GM18868 (cell line): ENCODE data around the gene IMPDH1.

Experiments
- ATAC-seq: cut with Tn5 transposase; IDR thresholded peaks from one replicate; pipeline ENCODE4 v1.9.1; 2021; ENCODE audit warnings: mild to moderate bottlenecking, moderate library complexity; ENCODE audit not compliant: unreplicated experiment

IMPDH1 gene

GRCh38 chr7:128363261-128363721, 46.5 kb downstream of the IMPDH1 start:
- no peak for ATAC-seq

- ATAC-seq: no peak
These were observed 47.1 kb downstream of the IMPDH1 start for GRCh38 chr7:128362670-128363069.

- no peak for ATAC-seq
These were observed 48.1 kb downstream of the IMPDH1 start, which contains the start of gene PRRT4 for GRCh38 chr7:128361411-128362379. PRRT4 (minus strand) TSS chr7:128361690.

GRCh38 chr7:128360359-128360678, 49.5 kb downstream of the IMPDH1 start:
- no peak for ATAC-seq

GRCh38 chr7:128359939-128360338, 49.8 kb downstream of the IMPDH1 start:
- ATAC-seq: no peak

- no peak for ATAC-seq
These were observed 50.4 kb downstream of the IMPDH1 start for GRCh38 chr7:128359336-128359735.

GRCh38 chr7:128358233-128358632, 51.5 kb downstream of the IMPDH1 start:
- no peak for ATAC-seq

GRCh38 chr7:128357217-128357613, 52.6 kb downstream of the IMPDH1 start:
- no peak for ATAC-seq

GRCh38 chr7:128356546-128357216, 53.1 kb downstream of the IMPDH1 start:
- ATAC-seq: no peak

GRCh38 chr7:128353610-128354009, 56.2 kb downstream of the IMPDH1 start:
- ATAC-seq: no peak

GRCh38 chr7:128353189-128353588, 56.6 kb downstream of the IMPDH1 start:
- no peak for ATAC-seq

GRCh38 chr7:128352636-128353035, 57.1 kb downstream of the IMPDH1 start:
- ATAC-seq: no peak

GRCh38 chr7:128352153-128352537, 57.6 kb downstream of the IMPDH1 start:
- no peak for ATAC-seq

- no peak for ATAC-seq
These were observed 58.3 kb downstream of the IMPDH1 start for GRCh38 chr7:128351296-128352152.

- no peak for ATAC-seq
These were observed 59.0 kb downstream of the IMPDH1 start for GRCh38 chr7:128350708-128351295.

GRCh38 chr7:128349466-128349825, 60.3 kb downstream of the IMPDH1 start:
- ATAC-seq: no peak

- ATAC-seq: no peak
These were observed 62.1 kb downstream of the IMPDH1 start for GRCh38 chr7:128347647-128348097.

GRCh38 chr7:128344431-128344774, 65.4 kb downstream of the IMPDH1 start:
- ATAC-seq: no peak

GRCh38 chr7:128343554-128344430, 66.0 kb downstream of the IMPDH1 start, which contains the start of gene RBM28:
RBM28 (minus strand) TSS chr7:128343908; CDS start chr7:128343793, 115 bp downstream.
- ATAC-seq: peak; percentile 93
